Epithelial cell of esophagus (primary cell): ENCODE results near the gene ATP6V1F.
A peak's percentile ranks its signal among the peaks of the same experiment; 100 is the strongest.

Experiments
- DNase-seq: peaks from one replicate; pipeline ENCODE4 v3.0.0; 2010; ENCODE audit warnings: low read depth
- H3K4me3 ChIP-seq: 2 replicates; pipeline ENCODE4 v1.5.1; 2011; ENCODE audit warnings: mild to moderate bottlenecking, low read length, control low read depth
- CTCF ChIP-seq: IDR thresholded peaks from 2 replicates; pipeline ENCODE4 v1.5.1; 2011; ENCODE audit warnings: low read depth, mild to moderate bottlenecking, low read length, control low read depth, inconsistent platforms; ENCODE audit not compliant: insufficient read depth; ENCODE audit errors: missing control alignments

ATP6V1F gene

GRCh38 chr7:128876586-128876977, 13.9 kb downstream of the ATP6V1F start:
- TF ChIP-seq CTCF: no peak
- H3K4me3 ChIP-seq: no peak overlapping the region
- no peak for DNase-seq

DNA sequence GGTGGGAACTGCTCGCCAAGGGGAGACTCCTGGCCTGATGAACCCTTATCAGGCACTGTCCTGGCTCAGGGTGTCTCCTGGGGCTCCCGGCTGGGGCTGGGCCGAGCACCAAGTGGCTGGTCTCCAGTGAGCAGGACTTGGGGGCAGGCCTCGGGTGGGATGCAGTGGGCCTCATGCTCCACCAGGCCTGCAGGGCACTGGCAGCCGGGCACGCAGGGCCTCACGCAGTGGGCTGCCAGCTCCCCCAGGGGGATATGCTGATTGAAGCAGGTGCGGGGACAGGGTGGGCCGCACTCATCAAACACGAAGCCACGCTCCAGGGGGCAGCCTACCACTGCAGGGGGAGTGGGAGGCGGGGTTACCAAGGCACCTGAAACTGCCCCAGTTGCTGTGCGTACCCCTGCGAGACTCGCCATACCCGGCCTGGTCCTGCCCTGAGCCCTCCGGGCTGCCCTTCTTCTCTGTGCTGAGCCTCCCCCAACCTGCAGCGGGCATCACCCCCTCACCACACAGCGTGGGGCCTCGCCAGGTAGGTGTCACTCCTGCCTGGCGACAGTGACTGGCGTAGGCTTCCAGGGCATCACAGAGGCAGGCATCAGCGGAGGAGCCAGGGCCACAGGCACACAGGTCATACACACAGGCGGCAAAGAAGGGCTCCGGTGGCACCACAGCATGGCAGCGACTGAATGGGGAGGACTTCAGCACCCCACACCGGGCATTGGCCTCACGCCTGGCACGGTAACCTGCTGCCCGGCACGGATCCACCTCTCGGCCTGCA, 14.5 kb downstream of the ATP6V1F start:
- H3K4me3 ChIP-seq: no peak overlapping the region
- DNase-seq: no peak
- TF ChIP-seq CTCF: no peak

DNA sequence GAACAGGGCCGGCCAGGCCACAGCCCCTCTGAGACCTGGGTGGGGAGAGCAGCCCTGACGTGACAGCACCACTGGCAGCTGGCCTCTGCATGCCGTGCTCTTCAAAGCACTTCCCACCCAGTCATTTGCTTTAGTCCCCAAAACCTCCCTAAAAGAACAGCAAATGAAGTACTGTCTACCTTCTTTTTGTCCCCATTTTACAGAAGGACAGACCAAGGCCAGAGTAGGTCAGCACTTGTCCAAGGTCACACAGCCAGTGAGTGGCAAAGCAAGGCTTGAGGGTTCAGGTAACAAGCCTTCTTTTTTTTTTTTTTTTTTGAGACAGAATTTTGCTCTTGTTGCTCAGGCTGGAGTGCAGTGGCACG, 15.1 kb downstream of the ATP6V1F start:
- TF ChIP-seq CTCF: no peak
- H3K4me3 ChIP-seq: no peak overlapping the region

DNA sequence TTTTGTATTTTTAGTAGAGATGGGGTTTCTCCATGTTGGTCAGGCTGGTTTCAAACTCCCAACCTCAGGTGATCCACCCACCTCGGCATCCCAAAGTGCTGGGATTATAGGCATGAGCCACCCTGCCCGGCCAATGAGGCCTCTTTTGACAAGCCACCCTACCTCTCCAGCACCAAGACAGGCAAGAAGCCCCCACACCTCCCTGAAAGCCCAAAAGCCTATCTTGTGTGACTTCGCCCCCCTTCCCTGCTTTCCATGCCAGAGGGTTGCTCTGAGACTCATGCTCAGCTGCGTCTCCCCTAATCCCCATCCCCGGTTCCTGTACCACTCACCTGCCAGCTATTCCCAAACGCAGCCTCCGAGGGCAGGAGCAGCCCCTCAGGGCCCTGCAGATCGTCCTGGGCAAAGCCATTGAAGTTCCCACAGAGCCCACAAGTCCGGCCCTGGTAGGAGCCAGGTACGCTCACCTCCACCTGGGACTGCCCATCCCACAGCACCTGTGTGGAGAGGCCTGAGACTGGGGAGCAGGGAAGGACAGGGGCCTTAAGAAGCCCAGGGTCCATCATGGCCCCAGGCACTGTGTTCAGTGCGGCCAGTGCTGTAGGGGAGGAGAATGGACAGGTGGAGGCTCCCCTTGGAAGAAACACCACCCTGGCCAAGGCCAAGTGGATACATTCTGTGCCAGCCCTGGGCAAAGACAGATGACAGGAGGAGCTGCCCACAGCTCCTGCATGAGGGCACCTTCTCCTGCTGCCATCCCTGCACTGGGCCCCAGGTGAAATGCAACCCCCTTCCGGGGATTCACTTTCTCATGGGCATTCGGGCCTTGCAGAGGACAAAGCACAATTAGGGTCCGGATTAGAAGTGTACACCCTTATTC, 15.8 kb downstream of the ATP6V1F start:
- DNase-seq: no peak
- TF ChIP-seq CTCF: no peak
- H3K4me3 ChIP-seq: no peak overlapping the region

More for the DNA sequence above, 15.1 kb downstream of the ATP6V1F start:
- DNase-seq: no peak

GRCh38 chr7:128879461-128879938, 16.8 kb downstream of the ATP6V1F start:
- no peak overlapping the region for H3K4me3 ChIP-seq
- DNase-seq: no peak
- TF ChIP-seq CTCF: no peak

GRCh38 chr7:128879939-128880746, 17.5 kb downstream of the ATP6V1F start:
- no peak overlapping the region for H3K4me3 ChIP-seq
- TF ChIP-seq CTCF: peak; percentile 87
- DNase-seq: peak; percentile 70
